ENCODE results near the gene TTC12.

TTC12 gene

DNA sequence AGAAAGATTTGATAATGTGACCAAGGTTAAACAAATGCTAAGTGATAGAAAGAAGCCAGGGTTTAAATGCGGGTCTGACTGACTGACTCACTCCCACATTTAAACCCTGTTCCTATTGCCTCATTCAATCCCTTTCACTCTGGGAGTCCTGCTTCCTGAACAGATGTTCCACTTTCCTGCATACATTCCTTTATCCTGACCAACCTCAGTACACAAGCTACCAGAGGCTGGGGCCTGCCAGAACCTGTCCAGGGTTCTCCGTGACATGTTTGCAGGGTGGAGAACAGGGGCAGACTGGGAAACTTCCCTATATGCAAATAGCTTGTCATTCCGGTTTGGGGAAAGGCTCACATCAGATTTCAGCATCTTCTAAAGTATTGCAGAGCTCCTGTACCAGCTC, 70.2 kb downstream of the TTC12 start:
- H3K23ac ChIP-seq (ENCODE audit: low read length in 2 of 2): no peak overlapping the region
- H3K36me3 ChIP-seq (ENCODE audit: control insufficient read depth in 1 of 2, insufficient read depth in 2 of 2, low read depth in 1 of 2, low read length in 2 of 2): no peaks in the 10 kb centered on the region
- H3K27me3 ChIP-seq (ENCODE audit: control insufficient read depth in 1 of 2, insufficient read depth in 1 of 2, low read length in 2 of 2): peaks cover 32 to 40% of the 10 kb centered on the region in 2 experiments
- no peak overlapping the region for H2BK15ac ChIP-seq (ENCODE audit: low read depth, poor library complexity, severe bottlenecking)
- 7% methylated on average over 3 of the region's 3 CpGs for WGBS
- no peak overlapping the region for H4K8ac ChIP-seq (ENCODE audit: low read length)
- peak; percentile 92 for DNase-seq
- no peaks in the 10 kb centered on the region for H3K79me1 ChIP-seq (replicated peaks; ENCODE audit: low read length, poor library complexity, severe bottlenecking)
- no peak overlapping the region for H2AK5ac ChIP-seq (ENCODE audit: low read length, severe bottlenecking)
- H3K9ac ChIP-seq (ENCODE audit: low read length): no peak overlapping the region
- no peaks in the 10 kb centered on the region for H3K9me3 ChIP-seq (ENCODE audit: control insufficient read depth, low read length)
- no peak overlapping the region for H3K4me2 ChIP-seq (ENCODE audit: low read length, poor library complexity, severe bottlenecking)
- H4K91ac ChIP-seq (ENCODE audit: low read length): no peak overlapping the region
- no peak overlapping the region for H3K4me3 ChIP-seq (ENCODE audit: insufficient read depth in 1 of 2, low read depth in 1 of 2, low read length in 2 of 2)
- H3K27ac ChIP-seq (ENCODE audit: low read length, poor library complexity, severe bottlenecking): peak overlapping the region; percentile 50
- H3K4ac ChIP-seq (ENCODE audit: low read depth in 1 of 2, low read length in 2 of 2): no peak overlapping the region
- peaks cover 9% of the 10 kb centered on the region for H3K4me1 ChIP-seq (ENCODE audit: control insufficient read depth, insufficient read depth, low read depth, low read length)
- no peak overlapping the region for H2BK5ac ChIP-seq (ENCODE audit: low read depth, low read length, poor library complexity, severe bottlenecking)
- H2BK120ac ChIP-seq (ENCODE audit: low read depth, low read length): no peak overlapping the region
- H2BK12ac ChIP-seq (ENCODE audit: low read length in 2 of 2): no peak overlapping the region
- no peak overlapping the region for H3K18ac ChIP-seq (ENCODE audit: low read depth in 1 of 2, low read length in 2 of 2)
- H3K14ac ChIP-seq (ENCODE audit: low read length in 2 of 2): no peak overlapping the region
- no peak overlapping the region for H2AFZ ChIP-seq (ENCODE audit: low read depth, low read length)

DNA sequence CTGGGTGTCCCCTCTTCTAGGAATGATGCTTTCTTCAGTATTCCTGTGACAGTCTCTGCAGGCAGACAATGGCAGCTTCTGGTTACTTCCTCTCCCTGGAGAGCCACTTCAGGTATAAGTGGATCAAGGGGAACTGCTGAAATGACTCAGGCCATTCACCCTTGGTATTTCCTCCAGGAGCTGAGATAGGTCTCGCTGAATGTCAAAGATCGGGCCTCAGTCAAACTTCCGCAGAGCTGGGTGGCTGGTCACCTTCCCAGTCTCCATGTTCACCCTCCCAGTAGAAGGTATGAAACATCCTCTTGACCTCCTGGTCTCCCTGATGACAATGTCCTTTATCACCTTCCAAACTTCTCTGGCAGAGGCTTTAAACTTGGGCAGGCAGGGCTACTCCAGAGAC, 71.4 kb downstream of the TTC12 start:
- Histone ChIP-seq H3K4me3 (ENCODE audit: insufficient read depth in 1 of 2, low read depth in 1 of 2, low read length in 2 of 2) (no peak overlapping the region), H2AK5ac (ENCODE audit: low read length, severe bottlenecking) (no peak overlapping the region), H2BK120ac (ENCODE audit: low read depth, low read length) (no peak overlapping the region), H2AFZ (ENCODE audit: low read depth, low read length) (no peak overlapping the region), H3K9me3 (ENCODE audit: control insufficient read depth, low read length) (no peaks in the 10 kb centered on the region), H4K91ac (ENCODE audit: low read length) (no peak overlapping the region), H3K9ac (ENCODE audit: low read length) (no peak overlapping the region), H4K8ac (ENCODE audit: low read length) (peak overlapping the region; percentile 57), H2BK15ac (ENCODE audit: low read depth, poor library complexity, severe bottlenecking) (no peak overlapping the region), H3K79me1 (replicated peaks; ENCODE audit: low read length, poor library complexity, severe bottlenecking) (no peaks in the 10 kb centered on the region), H3K18ac (ENCODE audit: low read depth in 1 of 2, low read length in 2 of 2) (no peak overlapping the region), H3K4me1 (ENCODE audit: control insufficient read depth, insufficient read depth, low read depth, low read length) (peaks cover 9% of the 10 kb centered on the region), H3K27ac (ENCODE audit: low read length, poor library complexity, severe bottlenecking) (no peak overlapping the region), H3K23ac (ENCODE audit: low read length in 2 of 2) (no peak overlapping the region), H2BK12ac (ENCODE audit: low read length in 2 of 2) (no peak overlapping the region), H3K27me3 (ENCODE audit: control insufficient read depth in 1 of 2, insufficient read depth in 1 of 2, low read length in 2 of 2) (peaks cover 36 to 46% of the 10 kb centered on the region in 2 experiments), H3K14ac (ENCODE audit: low read length in 2 of 2) (no peak overlapping the region), H3K36me3 (ENCODE audit: control insufficient read depth in 1 of 2, insufficient read depth in 2 of 2, low read depth in 1 of 2, low read length in 2 of 2) (no peaks in the 10 kb centered on the region), H3K4ac (ENCODE audit: low read depth in 1 of 2, low read length in 2 of 2) (no peak overlapping the region), H2BK5ac (ENCODE audit: low read depth, low read length, poor library complexity, severe bottlenecking) (no peak overlapping the region), H3K4me2 (ENCODE audit: low read length, poor library complexity, severe bottlenecking) (no peak overlapping the region)
- no peak for DNase-seq
- 53% methylated on average over 3 of the region's 3 CpGs for WGBS

DNA sequence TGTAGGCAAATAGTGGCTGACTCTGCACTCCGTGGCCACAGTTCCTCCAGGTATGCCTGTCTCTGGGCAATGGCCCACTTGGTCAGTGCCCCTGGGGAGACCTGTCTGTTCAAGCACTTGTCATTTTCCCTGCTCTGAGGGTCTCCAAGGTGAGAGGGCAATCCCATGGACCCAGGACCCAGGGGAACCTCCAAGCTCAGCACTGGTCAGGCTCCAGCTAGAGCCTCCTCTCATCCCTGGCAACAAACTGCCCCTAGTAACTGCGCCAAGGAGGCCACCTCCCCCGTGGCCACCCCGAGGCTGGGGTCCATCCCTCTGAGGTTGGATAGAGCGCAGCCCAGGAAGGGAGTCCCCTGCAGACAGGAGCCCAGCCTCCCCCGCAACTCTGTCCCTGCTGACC, 72.5 kb downstream of the TTC12 start:
- H4K8ac ChIP-seq (ENCODE audit: low read length): no peak overlapping the region
- 89% methylated on average over 6 of the region's 6 CpGs for WGBS
- H3K14ac ChIP-seq (ENCODE audit: low read length in 2 of 2): peak overlapping the region in 1 of 2 experiments; percentile 51
- no peak overlapping the region for H2BK5ac ChIP-seq (ENCODE audit: low read depth, low read length, poor library complexity, severe bottlenecking)
- no peaks in the 10 kb centered on the region for H3K79me1 ChIP-seq (replicated peaks; ENCODE audit: low read length, poor library complexity, severe bottlenecking)
- H3K18ac ChIP-seq (ENCODE audit: low read depth in 1 of 2, low read length in 2 of 2): no peak overlapping the region
- no peak overlapping the region for H2BK12ac ChIP-seq (ENCODE audit: low read length in 2 of 2)
- H3K4me2 ChIP-seq (ENCODE audit: low read length, poor library complexity, severe bottlenecking): no peak overlapping the region
- H2AK5ac ChIP-seq (ENCODE audit: low read length, severe bottlenecking): no peak overlapping the region
- H2BK15ac ChIP-seq (ENCODE audit: low read depth, poor library complexity, severe bottlenecking): no peak overlapping the region
- no peak overlapping the region for H3K4me3 ChIP-seq (ENCODE audit: insufficient read depth in 1 of 2, low read depth in 1 of 2, low read length in 2 of 2)
- DNase-seq: no peak
- H3K23ac ChIP-seq (ENCODE audit: low read length in 2 of 2): no peak overlapping the region
- no peak overlapping the region for H2AFZ ChIP-seq (ENCODE audit: low read depth, low read length)
- H2BK120ac ChIP-seq (ENCODE audit: low read depth, low read length): no peak overlapping the region
- no peak overlapping the region for H4K91ac ChIP-seq (ENCODE audit: low read length)
- H3K4me1 ChIP-seq (ENCODE audit: control insufficient read depth, insufficient read depth, low read depth, low read length): peaks cover 9% of the 10 kb centered on the region
- no peak overlapping the region for H3K4ac ChIP-seq (ENCODE audit: low read depth in 1 of 2, low read length in 2 of 2)
- peaks cover 36 to 52% of the 10 kb centered on the region in 2 experiments for H3K27me3 ChIP-seq (ENCODE audit: control insufficient read depth in 1 of 2, insufficient read depth in 1 of 2, low read length in 2 of 2)
- no peak overlapping the region for H3K27ac ChIP-seq (ENCODE audit: low read length, poor library complexity, severe bottlenecking)
- no peak overlapping the region for H3K9ac ChIP-seq (ENCODE audit: low read length)
- H3K9me3 ChIP-seq (ENCODE audit: control insufficient read depth, low read length): no peaks in the 10 kb centered on the region
- no peaks in the 10 kb centered on the region for H3K36me3 ChIP-seq (ENCODE audit: control insufficient read depth in 1 of 2, insufficient read depth in 2 of 2, low read depth in 1 of 2, low read length in 2 of 2)

DNA sequence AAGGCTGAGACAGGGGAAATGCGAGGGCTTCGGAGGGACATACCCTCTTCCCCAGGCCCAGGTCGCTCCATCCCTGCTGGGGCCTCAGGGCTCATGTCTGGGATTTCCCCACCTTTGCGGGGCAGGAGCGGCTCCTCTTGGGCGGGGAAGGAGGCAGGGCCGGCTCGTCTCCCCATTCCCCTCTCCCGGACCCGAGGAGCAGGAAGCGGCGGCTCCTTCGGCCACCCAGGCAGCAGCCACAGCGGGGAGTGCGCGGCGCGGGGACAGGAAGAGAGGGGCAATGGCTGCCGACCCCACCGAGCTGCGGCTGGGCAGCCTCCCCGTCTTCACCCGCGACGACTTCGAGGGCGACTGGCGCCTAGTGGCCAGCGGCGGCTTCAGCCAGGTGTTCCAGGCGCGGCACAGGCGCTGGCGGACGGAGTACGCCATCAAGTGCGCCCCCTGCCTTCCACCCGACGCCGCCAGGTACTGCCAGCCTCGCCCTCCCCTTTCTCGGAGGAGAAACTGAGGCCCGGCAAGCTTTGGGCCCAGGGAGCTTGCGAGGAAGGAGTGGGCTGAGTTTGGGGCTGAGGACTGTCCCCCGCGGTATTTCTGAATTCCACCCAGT, 73.3 kb downstream of the TTC12 start, which contains the start of gene ANKK1:
Gene ANKK1, plus strand, starts transcription at position 175 of the 607 bp plus-strand sequence. Its CDS starts 106 bp downstream, at position 281.
- H3K14ac ChIP-seq (ENCODE audit: low read length in 2 of 2): peak within 1 kb of the TSS in 1 of 2 experiments; percentile 51
- no peaks in the 10 kb centered on the region for H3K79me1 ChIP-seq (replicated peaks; ENCODE audit: low read length, poor library complexity, severe bottlenecking)
- no peak within 1 kb of the TSS for H3K4ac ChIP-seq (ENCODE audit: low read depth in 1 of 2, low read length in 2 of 2)
- H2BK120ac ChIP-seq (ENCODE audit: low read depth, low read length): peak within 1 kb of the TSS; percentile 30
- peaks cover 36 to 51% of the 10 kb centered on the region in 2 experiments for H3K27me3 ChIP-seq (ENCODE audit: control insufficient read depth in 1 of 2, insufficient read depth in 1 of 2, low read length in 2 of 2)
- no peaks in the 10 kb centered on the region for H3K9me3 ChIP-seq (ENCODE audit: control insufficient read depth, low read length)
- H2AFZ ChIP-seq (ENCODE audit: low read depth, low read length): peak within 1 kb of the TSS; percentile 60
- 14% methylated on average over 44 of the region's 46 CpGs for WGBS
- peak within 1 kb of the TSS in 1 of 2 experiments; percentile 83 for H3K23ac ChIP-seq (ENCODE audit: low read length in 2 of 2)
- H2BK5ac ChIP-seq (ENCODE audit: low read depth, low read length, poor library complexity, severe bottlenecking): no peak within 1 kb of the TSS
- DNase-seq: no peak
- H3K18ac ChIP-seq (ENCODE audit: low read depth in 1 of 2, low read length in 2 of 2): peak within 1 kb of the TSS in 1 of 2 experiments; percentile 59
- peak within 1 kb of the TSS; percentile 63 for H4K8ac ChIP-seq (ENCODE audit: low read length)
- no peak within 1 kb of the TSS for H3K9ac ChIP-seq (ENCODE audit: low read length)
- H2BK12ac ChIP-seq (ENCODE audit: low read length in 2 of 2): peak within 1 kb of the TSS; percentile 54 to 56
- H3K4me2 ChIP-seq (ENCODE audit: low read length, poor library complexity, severe bottlenecking): peak within 1 kb of the TSS; percentile 20
- peaks cover 9% of the 10 kb centered on the region for H3K4me1 ChIP-seq (ENCODE audit: control insufficient read depth, insufficient read depth, low read depth, low read length)
- H4K91ac ChIP-seq (ENCODE audit: low read length): peak within 1 kb of the TSS; percentile 72
- no peaks in the 10 kb centered on the region for H3K36me3 ChIP-seq (ENCODE audit: control insufficient read depth in 1 of 2, insufficient read depth in 2 of 2, low read depth in 1 of 2, low read length in 2 of 2)
- no peak within 1 kb of the TSS for H3K4me3 ChIP-seq (ENCODE audit: insufficient read depth in 1 of 2, low read depth in 1 of 2, low read length in 2 of 2)
- H3K27ac ChIP-seq (ENCODE audit: low read length, poor library complexity, severe bottlenecking): no peak within 1 kb of the TSS
- no peak within 1 kb of the TSS for H2AK5ac ChIP-seq (ENCODE audit: low read length, severe bottlenecking)
- H2BK15ac ChIP-seq (ENCODE audit: low read depth, poor library complexity, severe bottlenecking): no peak within 1 kb of the TSS

Measured in mesenchymal stem cell (in vitro differentiated cells and primary cell).